CD4-positive, alpha-beta T cell treated with Interleukin-10 for 1 hour (primary cell): ENCODE results near the gene TALDO1.
A peak's percentile ranks its signal among the peaks of the same experiment; 100 is the strongest.

Experiments used
- DNase-seq: peaks from one replicate; pipeline ENCODE4 v3.0.0-alpha.2; 2020

Gene TALDO1

DNA sequence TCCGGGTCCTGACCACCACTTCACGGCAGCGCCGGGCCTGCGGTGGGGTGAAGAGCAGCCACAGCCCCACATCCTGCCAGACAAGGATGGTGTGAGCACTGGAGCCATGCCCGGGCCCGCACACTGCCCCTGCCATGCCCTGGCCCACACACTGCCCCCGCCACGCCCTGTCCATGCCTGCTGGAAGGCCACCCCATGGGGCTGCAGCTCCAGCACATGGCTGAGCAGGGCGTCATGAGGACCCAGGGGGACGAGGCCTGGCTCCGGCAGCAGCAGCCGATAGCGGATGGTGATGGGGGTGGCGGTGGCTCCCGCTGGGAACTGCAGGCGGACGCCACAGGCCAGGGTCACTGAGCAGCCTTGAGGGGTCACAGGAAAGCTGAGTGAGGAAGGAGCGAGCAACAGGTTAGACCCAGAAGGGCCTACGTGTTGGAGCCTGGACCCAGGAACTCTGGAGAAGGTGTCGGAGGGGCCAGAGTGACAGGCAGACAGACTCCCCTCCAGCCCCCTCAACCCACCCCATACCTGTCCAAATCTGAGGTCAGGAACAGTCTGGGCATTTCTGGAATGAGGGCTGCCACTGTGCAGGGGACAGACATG lies 54.9 kb downstream of the TALDO1 start:
- DNase-seq: no peak

DNA sequence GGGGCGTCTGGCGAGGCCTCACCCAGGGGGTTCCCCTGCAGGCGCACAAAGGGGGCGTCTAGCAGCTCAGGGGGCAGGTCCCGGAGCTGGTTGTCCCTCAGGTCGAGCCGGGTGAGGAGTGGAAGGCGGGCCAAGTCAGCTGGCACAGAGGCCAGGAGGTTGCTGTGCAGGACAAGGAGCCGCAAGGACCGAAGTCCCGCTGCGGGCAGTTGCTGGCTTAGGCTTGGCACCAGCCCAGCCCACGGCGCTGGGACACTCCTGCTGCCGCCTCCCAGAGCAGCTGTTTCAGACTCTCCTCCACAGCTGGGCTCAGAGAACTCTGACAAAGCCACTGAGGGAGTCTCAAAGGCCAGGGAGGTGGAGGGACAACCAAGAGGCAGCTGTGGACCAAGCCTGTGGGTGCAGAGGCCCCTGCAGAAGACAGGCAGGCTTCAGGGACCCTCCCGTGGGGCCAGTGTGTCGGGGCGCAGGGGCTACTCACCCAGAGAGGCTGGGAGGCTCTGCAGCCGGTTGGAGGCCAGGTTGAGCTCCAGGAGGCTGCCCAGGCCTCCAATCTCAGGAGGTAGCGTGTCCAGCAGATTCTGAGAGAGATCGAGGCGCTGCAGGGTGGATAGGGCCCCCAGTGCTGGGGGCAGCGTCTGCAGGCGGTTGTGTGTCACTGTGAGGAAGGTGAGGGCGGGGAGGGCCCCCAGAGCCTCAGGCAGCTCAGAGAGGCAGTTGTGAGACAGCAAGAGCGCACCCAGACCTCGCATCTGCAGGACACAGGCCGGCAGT lies 55.6 kb downstream of the TALDO1 start:
- DNase-seq: no peak

DNA sequence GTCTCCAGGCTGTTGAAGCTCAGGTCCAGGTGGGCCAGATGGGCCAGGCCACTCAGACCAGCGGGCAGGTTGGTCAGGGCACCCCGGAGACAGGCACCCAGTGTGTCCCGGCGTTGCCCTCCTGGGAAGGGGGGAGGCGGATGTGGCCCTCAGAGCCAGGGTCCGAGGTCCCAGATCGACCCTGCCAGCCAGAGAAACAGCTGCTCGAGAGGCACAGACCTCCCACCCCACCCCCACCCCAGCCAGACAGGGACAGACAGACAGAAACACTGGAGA lies 56.1 kb downstream of the TALDO1 start:
- DNase-seq: no peak

DNA sequence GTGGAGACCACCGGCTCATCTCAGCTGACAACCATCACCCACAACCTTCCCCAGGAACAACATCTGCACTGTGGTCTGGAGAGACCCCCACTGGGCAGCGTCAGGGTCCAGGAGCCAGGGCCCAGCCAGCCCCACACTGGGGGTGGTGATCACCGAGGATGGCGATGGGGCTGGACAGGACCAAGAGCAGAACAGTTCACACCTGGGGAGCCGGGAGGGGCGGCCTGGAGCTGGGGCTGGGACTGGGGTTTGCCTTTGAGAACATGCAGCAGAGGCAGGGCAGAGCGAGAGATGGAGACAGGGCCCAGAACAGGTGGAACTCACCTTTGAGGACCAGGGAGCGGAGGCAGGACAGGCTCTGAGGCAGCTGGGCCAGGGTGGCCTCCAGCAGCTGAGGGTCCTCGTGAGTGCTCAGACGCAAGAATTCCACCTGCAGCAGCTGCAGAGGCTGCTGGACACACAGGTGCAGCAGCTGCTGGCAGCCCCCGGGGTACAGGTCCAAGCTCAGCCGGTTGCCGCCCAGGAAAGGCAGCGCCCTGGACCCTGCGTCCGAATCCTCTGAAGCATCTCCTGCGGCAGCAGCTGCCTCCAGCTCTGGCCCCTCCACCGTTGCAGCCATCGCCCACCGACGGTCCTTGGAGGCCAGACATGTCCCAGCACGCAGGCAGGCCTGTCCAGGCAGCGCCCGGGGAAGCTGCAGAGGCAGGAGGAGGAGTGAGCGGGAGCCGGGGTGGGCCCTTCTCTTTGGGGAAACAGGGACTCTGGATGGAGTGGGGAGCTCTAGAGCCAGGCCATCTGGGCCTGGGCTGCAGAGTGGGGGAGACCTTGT lies 56.7 kb downstream of the TALDO1 start:
- DNase-seq: no peak

DNA sequence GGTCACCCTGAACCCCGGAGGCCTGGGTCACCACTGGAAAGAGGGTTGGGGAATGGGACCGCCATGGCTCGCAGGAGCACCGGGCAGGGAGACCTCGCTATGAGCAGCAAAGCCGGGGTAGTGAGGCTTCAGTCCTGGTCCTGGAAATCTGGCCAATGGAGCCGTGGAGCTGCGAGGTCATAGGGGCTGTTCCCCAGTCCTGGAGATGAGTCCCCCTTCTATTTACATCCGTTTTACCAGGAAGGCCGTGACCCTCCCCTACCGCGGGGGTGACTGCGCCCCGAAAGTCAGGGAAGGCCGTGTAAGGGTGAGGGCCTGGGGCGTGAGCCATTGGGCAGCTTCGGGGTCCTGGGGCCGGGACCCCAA lies 57.3 kb downstream of the TALDO1 start:
- DNase-seq: no peak

DNA sequence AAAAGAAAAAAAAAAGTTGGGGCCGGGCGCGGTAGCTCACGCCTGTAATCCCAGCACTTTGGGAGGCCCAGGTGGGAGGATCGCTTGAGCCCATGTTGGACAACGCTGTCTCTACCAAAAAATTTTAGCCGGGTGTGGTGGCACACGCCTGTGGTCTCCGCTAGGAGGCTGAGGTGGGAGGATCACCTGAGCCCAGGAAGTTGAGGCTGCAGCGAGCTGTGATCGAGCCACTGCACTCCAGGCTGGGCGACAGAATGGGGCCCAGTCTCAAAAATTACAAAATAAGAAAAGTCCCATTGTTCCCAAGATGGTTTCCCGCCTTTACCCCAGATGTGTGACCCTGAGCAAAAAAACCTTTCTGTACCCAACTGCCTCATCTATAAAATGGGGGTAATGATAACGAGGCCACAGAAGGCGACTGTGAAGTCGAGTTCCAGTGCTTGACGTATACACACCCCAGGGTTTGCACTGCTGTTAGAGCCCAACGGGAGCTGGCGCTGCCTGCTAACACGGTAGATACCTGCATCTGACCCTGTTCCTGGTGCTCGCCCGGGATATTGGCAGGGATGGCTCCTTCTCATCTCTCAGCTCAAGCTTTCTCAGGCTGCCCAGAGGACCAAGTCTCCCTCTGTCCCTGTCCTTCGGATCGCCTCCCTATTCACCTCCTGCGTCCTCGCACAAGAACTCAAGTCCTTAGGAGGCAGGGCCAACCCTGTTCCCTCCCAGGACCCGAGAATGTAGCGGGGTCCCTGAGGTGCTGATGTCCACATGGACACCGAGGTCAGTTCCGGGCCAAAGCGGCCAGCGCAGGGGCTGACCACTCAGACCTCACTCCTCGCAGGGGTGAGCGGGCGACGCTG lies 61.4 kb downstream of the TALDO1 start:
- peak; percentile 67 for DNase-seq

DNA sequence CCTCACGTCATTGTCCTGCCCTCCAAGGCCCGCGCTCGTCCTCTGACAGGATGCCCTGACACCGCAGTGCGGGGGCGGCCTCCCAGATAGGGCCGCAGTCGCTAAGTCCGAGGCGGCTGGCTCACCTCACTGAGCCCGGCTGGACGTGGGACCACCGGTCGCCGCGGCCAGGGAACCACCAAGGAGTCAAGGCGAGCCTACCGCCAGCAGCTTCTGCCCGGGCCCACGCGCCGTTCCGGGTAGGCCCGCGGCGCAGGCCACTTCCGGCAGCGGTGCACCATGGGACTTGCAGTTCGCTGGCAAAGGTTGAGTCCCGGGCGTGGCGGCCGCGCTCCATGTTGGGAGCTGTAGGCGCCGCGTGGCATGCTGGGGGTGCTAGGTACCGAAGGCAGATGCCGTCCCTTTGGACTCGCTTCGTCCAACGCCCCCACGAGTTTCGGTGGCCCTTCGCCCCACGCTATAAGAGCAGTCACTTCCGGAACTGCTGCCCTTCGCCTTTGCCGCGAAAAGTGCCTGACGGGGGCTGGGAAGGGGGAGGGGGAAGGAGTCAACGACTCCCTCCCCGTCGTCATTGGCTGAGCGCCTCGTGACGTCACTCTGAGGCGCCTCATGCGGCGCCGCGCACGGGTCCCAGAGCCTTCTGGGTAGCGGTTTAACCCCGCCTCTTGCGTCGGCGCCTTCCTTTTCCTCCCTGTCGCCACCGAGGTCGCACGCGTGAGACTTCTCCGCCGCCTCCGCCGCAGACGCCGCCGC lies 62.2 kb downstream of the TALDO1 start, which contains the start of gene RPLP2:
Gene RPLP2, plus strand, starts transcription at position 681 of the 753 bp plus-strand sequence. CDS start 268 bp downstream, outside the sequence.
- peak; percentile 97 for DNase-seq

DNA sequence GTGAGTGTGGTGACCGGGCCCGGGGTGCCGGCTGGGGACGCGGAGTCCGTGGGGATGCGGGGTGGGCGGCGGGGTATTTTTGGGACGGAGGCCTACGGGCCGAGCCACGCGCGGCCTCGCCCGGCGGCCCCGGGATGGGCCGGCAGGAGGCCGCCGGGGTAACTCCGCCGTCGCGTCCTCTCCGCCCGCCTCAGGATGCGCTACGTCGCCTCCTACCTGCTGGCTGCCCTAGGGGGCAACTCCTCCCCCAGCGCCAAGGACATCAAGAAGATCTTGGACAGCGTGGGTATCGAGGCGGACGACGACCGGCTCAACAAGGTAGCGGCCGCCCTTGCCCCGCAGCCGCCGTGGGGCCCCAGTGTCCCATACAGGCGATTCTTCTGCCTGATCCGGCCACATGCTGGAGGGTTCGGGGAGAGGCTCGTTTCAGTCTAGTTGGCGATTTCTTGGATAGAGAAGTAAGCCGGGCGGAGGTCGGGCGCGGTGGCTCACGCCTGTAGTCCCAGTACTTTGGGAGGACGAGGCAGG lies 62.8 kb downstream of the TALDO1 start:
- no peak for DNase-seq

DNA sequence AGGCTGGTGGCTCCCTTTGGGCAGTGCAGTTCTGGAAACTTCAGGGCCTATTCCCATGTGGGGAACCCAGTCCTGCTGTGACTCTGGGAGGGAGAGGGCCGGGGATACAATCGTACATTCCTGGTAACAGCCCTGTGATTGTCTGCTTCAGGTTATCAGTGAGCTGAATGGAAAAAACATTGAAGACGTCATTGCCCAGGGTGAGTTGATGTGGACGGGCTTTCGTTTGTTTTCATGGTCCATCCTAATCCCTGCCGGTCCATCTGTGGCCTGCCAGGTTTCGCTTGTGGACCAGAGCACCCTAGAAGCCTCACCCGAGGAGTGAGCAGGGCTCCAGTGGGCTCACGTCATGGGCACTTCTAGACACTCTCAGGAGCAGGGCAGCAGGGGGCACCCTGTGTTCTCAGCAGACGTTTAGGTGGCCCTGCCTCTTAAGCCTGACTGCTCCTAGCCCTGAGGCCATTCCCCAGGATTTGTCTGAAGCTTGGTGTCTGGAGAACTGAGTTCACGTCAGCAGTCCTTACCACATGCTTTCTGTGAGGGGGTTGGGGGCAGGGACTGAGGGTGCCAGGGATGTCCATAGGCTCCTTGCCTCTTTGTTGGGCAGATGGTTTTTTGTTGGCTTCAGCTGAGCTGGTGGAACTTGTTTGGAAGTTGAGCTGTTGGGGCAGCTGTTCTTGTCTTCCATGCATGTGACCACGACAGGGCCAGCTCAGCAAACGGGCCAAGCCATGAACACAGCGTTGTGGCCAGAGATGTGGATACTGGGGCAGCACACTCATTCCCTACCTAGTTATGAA lies 64.4 kb downstream of the TALDO1 start:
- no peak for DNase-seq

DNA sequence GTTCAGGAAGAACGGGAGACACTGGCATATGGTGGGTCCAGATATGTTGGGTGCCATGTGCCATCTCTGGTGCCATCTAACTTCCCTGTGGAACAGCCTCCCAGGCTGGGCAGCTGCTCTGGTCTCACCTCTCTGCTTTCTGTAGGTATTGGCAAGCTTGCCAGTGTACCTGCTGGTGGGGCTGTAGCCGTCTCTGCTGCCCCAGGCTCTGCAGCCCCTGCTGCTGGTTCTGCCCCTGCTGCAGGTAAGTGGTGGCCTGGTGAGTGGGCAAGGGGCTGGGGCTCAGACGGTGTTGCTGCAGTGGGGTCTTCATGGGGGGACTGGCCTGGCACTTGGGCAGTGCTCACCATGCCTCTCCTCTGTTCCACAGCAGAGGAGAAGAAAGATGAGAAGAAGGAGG lies 65.1 kb downstream of the TALDO1 start:
- DNase-seq: no peak

DNA sequence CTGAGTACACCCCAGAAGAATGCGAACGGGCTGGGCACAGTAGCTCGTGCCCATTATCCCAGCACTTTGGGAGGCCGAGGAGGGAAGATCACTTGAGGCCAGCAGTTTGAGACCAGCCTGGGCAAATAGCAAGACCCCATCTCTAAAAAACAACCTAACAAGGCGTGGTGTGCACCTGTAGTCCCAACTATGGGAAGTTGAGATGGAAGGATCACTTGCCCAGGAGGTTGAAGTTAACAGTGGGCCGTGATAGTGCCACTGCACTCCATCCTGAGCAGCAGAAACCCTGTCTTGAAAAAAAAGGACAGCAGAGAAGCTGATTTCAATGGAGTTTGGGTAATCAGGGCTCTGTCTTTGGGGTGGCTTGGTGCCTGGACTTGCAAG lies 65.8 kb downstream of the TALDO1 start:
- no peak for DNase-seq

DNA sequence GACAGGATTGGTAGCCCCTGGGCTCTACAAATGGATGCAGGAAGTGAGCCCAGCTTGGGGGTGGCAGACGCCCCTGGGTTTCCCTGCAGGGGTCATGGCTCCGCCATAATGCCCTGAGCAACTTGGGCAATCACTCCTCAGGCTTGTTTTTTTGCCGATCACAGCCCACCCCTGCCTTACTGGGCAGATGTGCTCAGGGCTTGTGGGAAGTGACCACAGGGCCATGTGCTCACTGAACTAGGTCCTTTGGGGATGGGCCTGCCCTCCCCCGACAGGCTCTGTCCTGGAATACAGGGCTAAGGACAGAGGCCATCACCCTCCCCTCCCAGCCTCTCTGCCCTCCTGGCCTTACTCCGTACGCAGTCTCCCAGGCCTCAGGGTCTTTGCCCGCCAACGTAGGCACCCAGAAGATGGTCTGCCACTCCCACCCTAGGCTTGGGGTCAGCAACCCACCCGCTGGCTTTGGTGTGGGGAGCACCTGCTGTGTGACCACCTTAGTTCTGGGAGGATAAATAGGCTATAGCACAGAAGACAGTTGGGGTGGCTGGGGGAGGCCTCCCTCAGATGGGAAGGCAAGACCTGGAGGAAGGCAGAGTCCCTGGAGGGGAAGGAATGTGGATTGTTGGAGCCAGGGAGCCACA lies 66.3 kb downstream of the TALDO1 start:
- no peak for DNase-seq
